GM18505 (cell line): Measurements from ENCODE around the gene CHCHD3.

ENCODE experiments used
- ATAC-seq: cut with Tn5 transposase; IDR thresholded peaks from one replicate; pipeline ENCODE4 v1.9.1; 2021; ENCODE audit not compliant: unreplicated experiment
- POLR2A ChIP-seq: IDR thresholded peaks from 4 replicates; pipeline ENCODE4 v1.6.1; 2011; ENCODE audit warnings: borderline replicate concordance; ENCODE audit not compliant: insufficient read depth, insufficient read length; ENCODE audit errors: extremely low read depth

The CHCHD3 gene

GRCh38 chr7:132782777-132783640, 298.9 kb downstream of the CHCHD3 start:
- TF ChIP-seq POLR2A, result no peak
- no peak for ATAC-seq

GRCh38 chr7:132780822-132781221, 301.1 kb downstream of the CHCHD3 start:
- no peak for TF ChIP-seq POLR2A
- no peak for ATAC-seq

DNA sequence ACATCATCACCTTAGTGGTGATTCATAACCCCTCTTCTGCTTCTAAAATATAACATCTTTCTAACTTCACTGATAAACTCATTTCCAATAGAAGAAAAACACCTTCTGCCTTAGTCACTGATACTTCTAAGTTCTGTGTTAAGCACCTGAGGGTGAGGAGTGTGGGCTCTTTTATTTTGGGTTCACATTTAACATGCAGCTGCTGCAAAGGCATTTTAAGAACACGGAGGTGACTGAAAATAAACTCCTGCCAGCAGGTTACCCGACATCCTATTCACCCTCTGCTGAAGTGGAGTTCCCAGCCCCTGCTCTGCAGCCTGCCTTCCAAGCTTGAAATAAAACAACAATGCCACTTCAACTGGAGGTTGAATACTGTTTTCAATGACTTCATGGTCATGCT, 302.7 kb downstream of the CHCHD3 start:
- TF ChIP-seq POLR2A, result no peak
- ATAC-seq, result no peak

DNA sequence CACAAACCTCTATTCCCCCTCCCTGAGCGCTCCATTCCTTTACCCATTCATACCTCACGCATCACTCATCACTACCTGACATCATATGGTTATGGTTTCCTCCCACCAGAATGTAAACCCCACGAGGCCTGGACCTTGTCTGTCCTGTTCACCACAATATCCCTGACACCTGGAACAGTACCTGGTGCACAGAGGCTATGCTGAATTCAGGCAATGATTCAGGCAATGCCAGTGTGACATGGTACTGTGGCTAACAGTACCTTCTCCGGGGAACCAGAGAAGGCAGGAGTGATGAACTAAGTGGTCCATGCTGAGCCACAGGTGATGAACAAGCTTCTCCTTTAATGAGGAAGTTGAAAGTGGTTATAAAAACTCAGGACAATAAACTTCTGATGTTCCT, 303.1 kb downstream of the CHCHD3 start:
- TF ChIP-seq POLR2A, result no peak
- no peak for ATAC-seq

- ATAC-seq, result no peak
- no peak for TF ChIP-seq POLR2A
Measured at GRCh38 chr7:132777956-132778355, 303.9 kb downstream of the CHCHD3 start.

DNA sequence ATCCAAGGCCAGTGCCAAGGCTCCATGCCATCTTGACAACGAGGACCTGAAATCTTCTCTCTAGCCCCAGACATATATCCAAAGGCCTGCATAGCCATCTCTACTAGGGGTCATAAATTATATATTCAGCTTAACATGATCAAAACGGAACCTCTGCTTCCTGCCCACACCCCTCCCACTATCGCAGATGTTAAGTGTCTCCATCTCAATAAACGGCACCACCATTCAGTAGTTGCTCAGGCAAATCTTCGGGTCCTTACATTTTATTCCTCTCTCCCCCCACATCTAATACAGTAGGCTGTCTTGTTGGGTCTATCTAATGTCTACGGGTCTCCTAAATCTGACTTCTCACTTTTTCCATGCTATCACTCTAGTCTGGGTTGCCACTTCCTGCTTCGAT, 304.5 kb downstream of the CHCHD3 start:
- no peak for TF ChIP-seq POLR2A
- no peak for ATAC-seq

DNA sequence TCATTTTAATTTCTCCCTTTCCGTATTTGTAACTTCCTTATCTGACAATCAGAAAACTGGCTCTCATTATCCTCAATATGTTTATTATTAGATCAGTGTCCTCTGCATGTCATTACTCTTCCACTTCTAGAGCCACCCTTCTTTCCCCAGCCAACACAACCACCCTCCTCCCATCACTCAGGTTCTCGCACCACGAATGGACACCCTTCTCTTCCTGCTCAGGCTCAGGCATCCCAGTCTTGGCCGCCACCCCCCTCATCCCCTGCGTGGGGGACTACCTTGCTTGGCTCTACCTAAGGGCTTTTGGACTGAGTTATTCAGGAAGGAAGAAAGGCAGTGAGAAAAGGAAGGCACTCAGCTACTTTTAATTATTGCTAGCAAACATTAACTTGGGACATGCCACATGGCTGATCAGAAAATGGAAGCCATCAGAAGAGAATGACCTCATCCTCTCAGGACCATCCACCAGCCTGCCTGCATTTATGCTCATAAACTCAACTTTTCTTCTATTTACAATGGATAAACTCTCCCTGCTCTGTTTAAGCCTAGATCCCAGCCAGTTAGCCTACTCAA, 305.8 kb downstream of the CHCHD3 start:
- ATAC-seq, result no peak
- no peak for TF ChIP-seq POLR2A

GRCh38 chr7:132773527-132773956, 308.3 kb downstream of the CHCHD3 start:
- ATAC-seq, result no peak
- no peak for TF ChIP-seq POLR2A

- ATAC-seq, result no peak
- TF ChIP-seq POLR2A, result no peak
Measured at GRCh38 chr7:132771301-132771730, 310.6 kb downstream of the CHCHD3 start.

DNA sequence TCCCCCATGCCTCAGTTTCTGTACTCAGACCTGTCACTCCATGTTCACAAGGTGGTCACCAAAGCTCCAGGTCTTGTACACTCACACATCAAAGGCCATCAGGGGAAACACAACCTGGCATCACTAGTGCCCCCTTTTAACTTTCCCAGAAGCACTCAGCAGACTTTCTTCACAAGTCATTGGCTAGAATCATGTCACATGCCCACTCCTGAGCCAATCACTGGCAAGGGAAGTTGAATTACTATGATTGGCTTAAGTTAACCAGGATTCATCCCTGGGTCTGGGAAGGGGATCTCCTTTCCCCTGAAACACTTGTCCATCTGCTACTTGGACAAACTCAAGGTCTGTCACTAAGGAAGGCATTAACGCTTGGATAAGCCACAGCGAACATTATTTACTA, 311.8 kb downstream of the CHCHD3 start:
- ATAC-seq, result no peak
- no peak for TF ChIP-seq POLR2A

DNA sequence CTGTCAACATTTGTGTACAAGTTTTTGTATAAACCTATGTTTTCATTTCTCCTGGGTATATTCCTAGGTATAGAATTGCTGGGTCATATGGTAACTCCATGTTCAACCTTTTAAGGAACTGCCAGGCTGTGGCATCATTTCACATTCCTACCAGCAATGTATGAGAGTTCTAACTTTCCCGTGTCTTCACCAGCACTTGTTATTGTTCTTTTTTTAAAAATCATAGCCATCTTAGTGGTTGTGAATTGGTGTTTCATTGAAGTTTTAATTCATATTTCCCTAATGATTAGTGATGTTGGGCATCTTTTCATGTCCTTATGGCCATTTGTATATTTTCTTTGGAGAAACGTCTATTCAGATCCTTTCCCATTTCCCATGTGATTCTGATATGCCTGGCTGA, 312.6 kb downstream of the CHCHD3 start:
- TF ChIP-seq POLR2A, result no peak
- no peak for ATAC-seq

- ATAC-seq, result no peak
- no peak for TF ChIP-seq POLR2A
Measured at GRCh38 chr7:132768099-132768498, 313.8 kb downstream of the CHCHD3 start.

DNA sequence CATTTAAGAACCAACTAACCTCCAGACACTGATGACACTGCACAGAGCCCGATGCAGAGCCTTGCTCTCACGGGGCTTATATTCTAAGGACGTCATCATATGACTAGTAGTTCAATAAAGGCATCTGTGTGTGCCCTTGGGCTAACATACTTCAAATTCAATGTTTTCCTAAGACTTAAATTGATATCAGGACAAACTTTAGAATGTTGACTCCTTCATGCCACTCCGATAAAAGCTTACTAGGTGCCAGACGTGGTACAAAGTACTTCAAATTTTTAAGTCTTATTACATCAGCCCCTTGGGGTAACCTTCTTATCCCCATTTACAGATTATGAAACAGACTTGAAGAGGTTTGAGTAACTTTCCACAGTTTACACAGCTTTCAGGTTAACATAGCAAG, 314.5 kb downstream of the CHCHD3 start:
- no peak for ATAC-seq
- no peak for TF ChIP-seq POLR2A

- TF ChIP-seq POLR2A, result no peak
- no peak for ATAC-seq
Measured at GRCh38 chr7:132766660-132767059, 315.2 kb downstream of the CHCHD3 start.
